Measurements from ENCODE around the gene SPINK7.

Gene SPINK7

GRCh38 chr5:148343603-148344487 lies 31.6 kb downstream of the SPINK7 start:
- DNase-seq, result no peak

GRCh38 chr5:148347706-148348105 lies 35.5 kb downstream of the SPINK7 start:
- DNase-seq, result no peak

- no peak for DNase-seq
These were observed 40.5 kb downstream of the SPINK7 start for GRCh38 chr5:148352696-148353095.

- DNase-seq, result no peak
These were observed 41.4 kb downstream of the SPINK7 start for GRCh38 chr5:148353634-148354033.

GRCh38 chr5:148364343-148364742 lies 52.1 kb downstream of the SPINK7 start:
- no peak for DNase-seq
